ENCODE results near the gene GREM2. TPM values are rescaled to one million over a fixed set of nuclear protein-coding genes. Genes with fewer than 3 reads are reported as not detected.

Gene GREM2
- total RNA-seq, 4 donors from 2014 or later: 0.26 to 7.0 (median 1.4) TPM

DNA sequence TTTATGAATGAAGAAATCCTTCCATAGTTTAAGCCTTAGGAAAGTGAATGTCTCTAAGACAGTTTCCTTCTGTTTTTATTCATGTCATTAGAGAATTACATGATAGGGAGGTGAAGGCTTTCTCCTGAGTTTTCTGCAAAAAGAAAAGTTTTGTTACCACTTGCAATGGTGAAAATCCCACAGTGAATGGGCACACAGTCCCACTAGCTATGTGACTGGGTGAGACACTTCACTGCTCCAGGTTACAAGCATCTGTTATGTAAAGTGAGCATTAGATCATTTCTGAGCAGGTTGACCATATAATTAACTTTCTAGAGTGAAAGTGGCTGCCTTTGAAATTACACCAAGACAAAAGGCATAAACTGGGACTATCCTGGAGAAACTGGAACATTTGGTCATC lies 38.9 kb upstream of the GREM2 start:
- Histone ChIP-seq H3K9me3 (no peaks in the 10 kb centered on the region), H3K27me3 (no peaks in the 10 kb centered on the region), H3K4me1 (no peaks in the 10 kb centered on the region), H3K4me3 (no peak overlapping the region), H3K27ac (no peak overlapping the region), H3K36me3 (no peaks in the 10 kb centered on the region)
- no peak for DNase-seq
- TF ChIP-seq POLR2A (IDR thresholded peaks at IDR 0.05): no peak
- TF ChIP-seq, protein P1, sequence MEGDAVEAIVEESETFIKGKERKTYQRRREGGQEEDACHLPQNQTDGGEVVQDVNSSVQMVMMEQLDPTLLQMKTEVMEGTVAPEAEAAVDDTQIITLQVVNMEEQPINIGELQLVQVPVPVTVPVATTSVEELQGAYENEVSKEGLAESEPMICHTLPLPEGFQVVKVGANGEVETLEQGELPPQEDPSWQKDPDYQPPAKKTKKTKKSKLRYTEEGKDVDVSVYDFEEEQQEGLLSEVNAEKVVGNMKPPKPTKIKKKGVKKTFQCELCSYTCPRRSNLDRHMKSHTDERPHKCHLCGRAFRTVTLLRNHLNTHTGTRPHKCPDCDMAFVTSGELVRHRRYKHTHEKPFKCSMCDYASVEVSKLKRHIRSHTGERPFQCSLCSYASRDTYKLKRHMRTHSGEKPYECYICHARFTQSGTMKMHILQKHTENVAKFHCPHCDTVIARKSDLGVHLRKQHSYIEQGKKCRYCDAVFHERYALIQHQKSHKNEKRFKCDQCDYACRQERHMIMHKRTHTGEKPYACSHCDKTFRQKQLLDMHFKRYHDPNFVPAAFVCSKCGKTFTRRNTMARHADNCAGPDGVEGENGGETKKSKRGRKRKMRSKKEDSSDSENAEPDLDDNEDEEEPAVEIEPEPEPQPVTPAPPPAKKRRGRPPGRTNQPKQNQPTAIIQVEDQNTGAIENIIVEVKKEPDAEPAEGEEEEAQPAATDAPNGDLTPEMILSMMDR (IDR thresholded peaks at IDR 0.05): no peak
- intact Hi-C loops (cut with DNase I; ENCODE audit: low total_unique reads): no loop called here

DNA sequence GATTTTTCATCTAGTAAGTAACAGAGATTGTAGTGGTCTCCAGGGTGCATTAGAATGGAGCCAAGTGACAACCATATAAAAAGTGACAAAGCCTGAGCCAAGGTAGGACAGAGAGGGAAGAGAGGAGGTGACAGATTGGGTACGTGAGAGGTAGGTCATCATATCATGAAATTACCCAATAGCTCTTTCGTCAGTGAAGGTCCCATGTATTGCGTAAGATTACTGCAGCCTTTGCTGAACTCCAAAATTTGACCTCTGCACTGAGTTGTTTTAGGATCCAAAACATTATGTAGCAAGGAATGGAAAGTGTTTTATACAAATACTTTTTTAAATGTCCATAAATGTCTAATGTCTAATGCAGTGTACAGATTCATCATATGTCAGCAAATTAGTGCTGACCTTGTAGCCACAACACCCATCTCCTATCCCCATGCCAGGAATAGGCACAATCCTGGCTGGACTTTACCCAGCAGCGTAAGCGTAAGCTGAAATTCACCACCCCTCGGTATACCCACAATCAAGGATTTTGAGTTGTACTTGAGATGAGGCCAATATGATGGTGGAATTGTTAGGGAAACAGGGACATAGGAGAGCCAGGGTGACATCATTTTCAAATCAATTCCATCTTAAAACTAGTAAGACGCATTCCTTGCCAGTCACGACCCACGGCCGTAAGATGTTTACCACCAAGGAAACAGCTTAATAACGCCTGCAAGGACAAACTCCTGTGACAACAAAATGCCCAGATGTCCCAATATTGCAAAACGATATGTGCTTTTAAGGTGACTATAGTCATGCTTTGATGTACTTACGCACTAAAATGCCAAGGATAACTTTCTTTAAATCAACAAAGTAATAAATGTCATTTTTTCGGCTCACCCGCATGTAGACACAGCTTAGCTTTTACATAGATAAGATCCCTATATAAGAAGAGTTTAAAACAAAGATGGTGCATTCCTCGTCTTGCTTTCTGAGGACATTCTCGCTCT lies 38.1 kb upstream of the GREM2 start:
- H3K9me3 ChIP-seq: no peaks in the 10 kb centered on the region
- H3K4me1 ChIP-seq: no peaks in the 10 kb centered on the region
- DNase-seq: no peak
- no peak overlapping the region for H3K27ac ChIP-seq
- TF ChIP-seq POLR2A (IDR thresholded peaks at IDR 0.05): no peak
- TF ChIP-seq, protein P1 (IDR thresholded peaks at IDR 0.05): no peak
- intact Hi-C loops (cut with DNase I; ENCODE audit: low total_unique reads): no loop called here
- no peak overlapping the region for H3K4me3 ChIP-seq
- no peaks in the 10 kb centered on the region for H3K36me3 ChIP-seq
- H3K27me3 ChIP-seq: no peaks in the 10 kb centered on the region

DNA sequence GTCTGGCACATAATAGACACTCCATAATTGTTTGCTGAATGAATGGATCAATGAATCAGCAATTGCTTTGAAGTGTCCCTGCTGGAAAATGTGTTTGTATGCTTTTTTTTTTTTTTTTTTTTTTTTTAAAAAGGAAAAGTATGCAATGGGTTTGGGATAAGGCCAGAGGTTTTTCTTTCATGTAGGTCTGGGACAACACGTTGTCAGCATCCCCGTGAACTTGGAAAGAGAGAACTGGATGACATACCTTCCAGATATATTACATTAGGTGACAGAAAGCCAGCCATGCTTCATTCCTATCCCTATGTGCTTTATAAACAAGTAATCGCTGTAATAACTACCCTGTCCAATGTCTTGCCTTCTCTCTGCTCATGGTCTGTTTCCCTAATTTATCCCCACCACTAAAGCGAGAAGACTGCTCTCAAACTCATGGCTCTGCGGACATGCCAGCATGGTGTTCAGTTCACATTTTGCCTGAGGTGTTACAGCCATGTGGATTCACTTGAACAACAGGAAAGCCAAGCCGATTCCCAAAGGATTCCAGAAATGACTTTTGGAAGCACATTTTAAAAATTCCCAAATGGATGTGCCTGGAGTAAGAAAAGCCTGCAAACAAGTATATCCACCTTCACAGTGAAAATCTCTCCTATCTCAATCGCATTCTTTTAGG lies 34.8 kb upstream of the GREM2 start:
- Histone ChIP-seq H3K4me3 (no peak overlapping the region), H3K27ac (no peak overlapping the region), H3K27me3 (no peaks in the 10 kb centered on the region), H3K36me3 (no peaks in the 10 kb centered on the region), H3K4me1 (no peaks in the 10 kb centered on the region), H3K9me3 (no peaks in the 10 kb centered on the region)
- intact Hi-C loops (cut with DNase I; ENCODE audit: low total_unique reads): no loop called here
- DNase-seq: no peak
- TF ChIP-seq, protein P1 (IDR thresholded peaks at IDR 0.05): no peak
- TF ChIP-seq POLR2A (IDR thresholded peaks at IDR 0.05): no peak

DNA sequence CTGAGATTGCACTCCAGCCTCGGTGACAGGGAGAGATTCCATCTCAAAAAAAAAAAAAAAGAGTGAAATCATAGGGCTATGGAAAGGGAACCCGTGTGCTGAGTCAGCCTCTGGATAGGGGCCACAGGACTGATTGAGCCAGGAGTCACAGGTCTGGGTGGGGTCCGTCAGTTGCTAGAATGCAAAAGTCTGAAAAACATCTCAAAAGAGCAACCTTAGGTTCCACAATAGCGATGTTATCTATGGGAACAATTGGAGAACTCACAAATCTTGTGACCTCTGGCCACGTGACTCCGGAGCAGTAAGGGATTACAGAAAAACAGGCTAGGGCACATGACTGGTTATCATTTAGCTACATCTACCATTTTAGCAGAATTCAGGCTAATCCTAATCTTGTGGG lies 32.8 kb upstream of the GREM2 start:
- intact Hi-C loops (cut with DNase I; ENCODE audit: low total_unique reads): no loop called here

More for the DNA sequence above, 32.8 kb upstream of the GREM2 start:
- H3K27ac ChIP-seq: no peak overlapping the region
- H3K36me3 ChIP-seq: no peaks in the 10 kb centered on the region
- no peaks in the 10 kb centered on the region for H3K27me3 ChIP-seq
- no peaks in the 10 kb centered on the region for H3K9me3 ChIP-seq
- H3K4me3 ChIP-seq: no peak overlapping the region
- TF ChIP-seq POLR2A (IDR thresholded peaks at IDR 0.05): no peak
- TF ChIP-seq, protein P1 (IDR thresholded peaks at IDR 0.05): no peak
- no peak for DNase-seq
- no peaks in the 10 kb centered on the region for H3K4me1 ChIP-seq

Data from uterus (tissue), 4 donors.